Measurements from ENCODE around the gene ACO2. TPM values are rescaled to one million over a fixed set of nuclear protein-coding genes. Genes with fewer than 3 reads are reported as not detected.

ACO2 gene
- total RNA-seq, 1 donor from 2014 or later = 103 TPM

GRCh38 chr22:41526830-41527799 is 58.2 kb downstream of the ACO2 start:
- H3K27me3 ChIP-seq (ENCODE audit: control insufficient read depth, insufficient read depth, low read length) = no peaks in the 10 kb centered on the region
- no peak overlapping the region for H3K4me3 ChIP-seq (ENCODE audit: low read depth, low read length)
- peak; percentile 91 for TF ChIP-seq CTCF (IDR thresholded peaks at IDR 0.05; ENCODE audit: insufficient read depth, low read length, poor library complexity, severe bottlenecking)
- H3K36me3 ChIP-seq (ENCODE audit: control insufficient read depth, insufficient read depth, low read length) = peaks cover 8% of the 10 kb centered on the region
- no peak for DNase-seq (ENCODE audit: low read depth)

GRCh38 chr22:41528132-41528766 is 59.3 kb downstream of the ACO2 start:
- peaks cover 8% of the 10 kb centered on the region for H3K36me3 ChIP-seq (ENCODE audit: control insufficient read depth, insufficient read depth, low read length)
- no peak for DNase-seq (ENCODE audit: low read depth)
- no peaks in the 10 kb centered on the region for H3K27me3 ChIP-seq (ENCODE audit: control insufficient read depth, insufficient read depth, low read length)
- H3K4me3 ChIP-seq (ENCODE audit: low read depth, low read length) = no peak overlapping the region
- TF ChIP-seq CTCF (IDR thresholded peaks at IDR 0.05; ENCODE audit: insufficient read depth, low read length, poor library complexity, severe bottlenecking) = no peak

GRCh38 chr22:41528938-41529561 is 60.1 kb downstream of the ACO2 start:
- no peaks in the 10 kb centered on the region for H3K27me3 ChIP-seq (ENCODE audit: control insufficient read depth, insufficient read depth, low read length)
- peaks cover 6% of the 10 kb centered on the region for H3K36me3 ChIP-seq (ENCODE audit: control insufficient read depth, insufficient read depth, low read length)
- TF ChIP-seq CTCF (IDR thresholded peaks at IDR 0.05; ENCODE audit: insufficient read depth, low read length, poor library complexity, severe bottlenecking) = no peak
- no peak for DNase-seq (ENCODE audit: low read depth)
- no peak overlapping the region for H3K4me3 ChIP-seq (ENCODE audit: low read depth, low read length)

- peaks cover 5% of the 10 kb centered on the region for H3K36me3 ChIP-seq (ENCODE audit: control insufficient read depth, insufficient read depth, low read length)
- no peak for TF ChIP-seq CTCF (IDR thresholded peaks at IDR 0.05; ENCODE audit: insufficient read depth, low read length, poor library complexity, severe bottlenecking)
- no peak for DNase-seq (ENCODE audit: low read depth)
- H3K27me3 ChIP-seq (ENCODE audit: control insufficient read depth, insufficient read depth, low read length) = no peaks in the 10 kb centered on the region
- H3K4me3 ChIP-seq (ENCODE audit: low read depth, low read length) = no peak overlapping the region
Observed at GRCh38 chr22:41530890-41531714, 62.2 kb downstream of the ACO2 start.

GRCh38 chr22:41531715-41532477 is 63.0 kb downstream of the ACO2 start:
- TF ChIP-seq CTCF (IDR thresholded peaks at IDR 0.05; ENCODE audit: insufficient read depth, low read length, poor library complexity, severe bottlenecking) = no peak
- H3K27me3 ChIP-seq (ENCODE audit: control insufficient read depth, insufficient read depth, low read length) = no peaks in the 10 kb centered on the region
- no peak overlapping the region for H3K4me3 ChIP-seq (ENCODE audit: low read depth, low read length)
- no peak for DNase-seq (ENCODE audit: low read depth)
- peaks cover 5% of the 10 kb centered on the region for H3K36me3 ChIP-seq (ENCODE audit: control insufficient read depth, insufficient read depth, low read length)

Measured in kidney epithelial cell (primary cell).